CD4-positive, alpha-beta T cell treated with Interleukin-4 for 1 hour (primary cell): ENCODE data around the gene ZFP62.
"Not testable (repeated sequence)": the region's sequence is repeated elsewhere in the genome, so short reads cannot be mapped to it uniquely, and the experiment has no call there.

Source experiments
- DNase-seq, 2 donors: peaks; one replicate each; pipeline ENCODE4 v3.0.0-alpha.2; 2020 to 2022

Gene ZFP62

DNA sequence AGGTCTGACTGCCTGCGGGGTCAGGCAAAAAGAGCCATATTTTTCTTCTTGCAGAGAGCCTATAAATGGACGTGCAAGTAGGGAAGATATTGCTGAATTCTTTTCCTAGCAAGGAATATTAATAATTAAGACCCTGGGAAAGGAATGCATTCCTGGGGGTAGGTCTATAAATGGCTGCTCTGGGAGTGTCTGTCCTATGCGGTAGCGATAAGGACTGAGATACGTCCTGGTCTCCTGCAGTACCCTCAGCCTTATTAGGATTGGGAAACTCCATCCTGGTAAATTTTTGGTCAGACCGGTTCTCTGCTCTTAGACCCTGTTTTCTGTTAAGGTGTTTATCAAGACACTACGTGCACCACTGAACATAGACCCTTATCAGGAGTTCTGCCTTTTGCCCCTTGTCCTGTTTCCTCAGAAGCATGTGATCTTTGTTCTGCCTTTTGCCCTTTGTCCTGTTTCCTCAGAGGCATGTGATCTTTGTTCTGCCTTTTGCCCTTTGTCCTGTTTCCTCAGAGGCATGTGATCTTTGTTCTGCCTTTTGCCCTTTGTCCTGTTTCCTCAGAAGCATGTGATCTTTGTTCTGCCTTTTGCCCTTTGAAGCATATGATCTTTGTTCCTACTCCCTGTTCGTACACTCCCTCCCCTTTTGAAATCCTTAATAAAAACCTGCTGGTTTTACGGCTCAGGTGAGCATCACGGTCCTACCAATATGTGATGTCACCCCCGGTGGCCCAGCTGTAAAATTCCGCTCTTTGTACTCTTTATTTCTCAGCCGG is 32.1 kb downstream of the ZFP62 start:
- peak in 1 of 2 donors; percentile 54 for DNase-seq

DNA sequence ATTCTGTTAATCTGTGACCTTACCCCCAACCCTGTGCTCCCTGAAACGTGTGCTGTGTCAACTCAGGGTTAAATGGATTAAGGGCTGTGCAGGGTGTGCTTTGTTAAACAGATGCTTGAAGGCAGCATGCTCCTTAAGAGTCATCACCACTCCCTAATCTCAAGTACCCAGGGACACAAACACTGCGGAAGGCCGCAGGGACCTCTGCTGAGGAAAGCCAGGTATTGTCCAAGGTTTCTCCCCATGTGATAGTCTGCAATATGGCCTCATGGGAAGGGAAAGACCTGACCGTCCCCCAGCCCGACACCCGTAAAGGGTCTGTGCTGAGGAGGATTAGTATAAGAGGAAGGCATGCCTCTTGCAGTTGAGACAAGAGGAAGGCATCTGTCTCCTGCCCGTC is 33.7 kb downstream of the ZFP62 start:
- not testable (repeated sequence) for DNase-seq

DNA sequence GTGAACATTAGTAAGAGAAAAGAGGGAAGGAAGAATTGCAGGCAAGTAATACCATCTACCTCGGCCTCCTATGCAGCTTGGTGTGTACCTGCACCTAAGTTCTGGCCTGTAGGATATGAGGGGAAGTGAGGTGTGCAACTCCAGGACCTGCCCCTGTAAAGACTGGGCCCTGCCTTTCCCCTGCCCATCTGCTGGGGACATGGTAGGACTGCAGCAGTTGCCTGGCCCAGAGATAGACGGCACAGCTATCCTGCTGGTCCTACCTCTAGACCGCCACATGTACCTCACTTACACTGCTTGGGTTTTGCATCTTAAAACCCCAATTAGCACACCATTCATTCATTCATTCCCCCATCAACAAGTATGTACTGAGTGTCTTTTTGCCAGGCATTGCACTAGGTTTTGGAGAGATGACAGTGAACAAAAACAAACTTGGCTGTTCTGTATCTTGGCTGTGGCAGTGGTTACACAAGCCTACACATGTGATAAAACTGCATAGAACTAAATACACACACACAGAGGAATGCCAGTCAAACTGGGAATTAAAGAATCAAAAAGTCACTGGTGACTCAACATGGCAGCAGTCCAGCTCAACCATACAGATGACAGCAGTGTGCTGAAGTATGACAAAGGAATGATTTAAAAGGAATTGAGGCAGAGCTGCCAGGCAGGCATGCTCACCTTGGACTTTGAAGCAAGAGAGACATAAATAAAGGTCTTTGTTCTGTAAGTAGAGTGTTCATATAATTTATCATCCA is 35.1 kb downstream of the ZFP62 start:
- DNase-seq, result no peak

DNA sequence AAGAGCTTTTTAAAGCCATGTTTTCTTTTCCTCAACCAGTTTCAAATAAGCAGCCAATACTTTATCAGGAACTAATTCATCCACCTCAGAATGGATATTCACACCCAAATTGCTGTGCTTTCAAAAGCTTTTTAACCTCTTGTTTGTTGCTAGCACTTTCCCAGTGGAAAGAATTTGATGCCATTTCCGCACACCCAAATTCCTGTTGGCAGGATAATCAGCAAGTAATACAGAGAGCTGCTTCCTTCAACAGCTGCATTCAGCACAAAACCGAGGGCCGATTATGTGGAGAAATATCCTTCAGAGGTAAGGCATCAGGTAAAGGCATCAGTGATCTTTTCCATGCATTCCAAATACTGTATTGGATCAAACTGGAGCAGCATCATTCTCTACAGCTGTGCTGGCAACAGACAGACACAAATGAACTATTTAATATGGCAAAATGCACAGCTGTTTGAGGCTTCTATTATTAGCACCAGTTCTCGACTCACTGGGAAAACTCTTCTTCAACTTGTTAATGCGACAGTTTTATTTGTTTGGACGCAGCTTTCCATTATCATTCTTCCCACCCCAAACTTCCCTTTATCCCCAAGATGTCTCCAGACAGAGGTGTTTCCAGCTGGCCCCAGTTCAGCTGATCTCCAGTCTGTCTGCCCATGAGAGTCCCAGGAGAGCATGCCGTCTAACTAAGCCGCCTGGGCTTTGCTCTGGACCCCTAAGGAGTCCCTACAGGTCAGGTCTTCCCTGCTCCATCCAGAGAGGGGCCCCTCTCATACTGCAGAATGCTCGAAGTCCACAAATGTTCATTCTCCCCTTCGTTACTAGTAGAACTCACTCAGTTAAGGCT is 36.2 kb downstream of the ZFP62 start:
- DNase-seq, result no peak

GRCh38 chr5:180823940-180824629 is 37.0 kb downstream of the ZFP62 start:
- DNase-seq, result no peak

- no peak for DNase-seq
Measured at GRCh38 chr5:180823346-180823745, 37.7 kb downstream of the ZFP62 start.

GRCh38 chr5:180821538-180821937 is 39.5 kb downstream of the ZFP62 start:
- no peak for DNase-seq

- peak in 1 of 2 donors; percentile 31 for DNase-seq
Measured at GRCh38 chr5:180820788-180821321, 40.2 kb downstream of the ZFP62 start.

GRCh38 chr5:180818677-180819341 is 42.3 kb downstream of the ZFP62 start:
- DNase-seq, result no peak

DNA sequence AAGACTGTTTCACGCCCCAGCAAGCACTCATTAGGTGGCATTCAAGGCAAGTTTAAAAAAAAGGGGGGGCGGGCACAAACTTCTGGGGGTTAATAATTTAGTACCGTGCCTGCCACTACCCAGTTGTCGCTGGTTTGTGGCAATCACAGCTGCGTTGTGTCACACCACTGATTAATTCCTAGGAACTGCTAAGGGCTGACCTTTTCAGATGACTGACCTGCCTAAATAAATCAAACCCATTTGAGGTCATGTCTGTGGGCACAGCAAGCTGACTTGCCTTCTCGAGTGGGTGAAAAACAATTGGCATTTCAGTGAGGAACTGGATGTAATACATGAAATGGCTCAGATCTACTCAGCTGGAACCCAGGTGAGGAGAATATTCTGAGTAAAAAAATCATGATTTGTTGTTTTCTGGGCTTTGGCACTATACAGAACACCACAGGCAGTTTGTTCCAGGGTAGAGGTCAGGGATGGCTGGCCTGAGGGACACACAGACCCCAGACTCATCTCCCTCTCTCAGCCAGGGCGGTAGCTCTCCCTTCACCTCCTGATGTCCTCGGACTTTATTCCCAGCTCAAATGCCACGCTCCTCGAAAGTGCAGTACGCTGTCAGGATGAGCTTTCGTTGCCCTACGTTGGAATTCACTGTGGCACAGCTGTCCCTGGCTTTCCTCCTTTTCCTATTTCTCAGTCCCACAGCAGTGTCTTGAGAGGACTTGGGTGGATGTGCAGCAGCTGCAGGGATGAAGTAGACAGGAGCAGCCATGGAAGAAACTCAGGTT is 43.0 kb downstream of the ZFP62 start:
- peak in 1 of 2 donors; percentile 66 for DNase-seq

GRCh38 chr5:180816608-180817534 is 44.2 kb downstream of the ZFP62 start:
- DNase-seq, result peak in 1 of 2 donors; percentile 14

- peak in 1 of 2 donors; percentile 42 for DNase-seq
Measured at GRCh38 chr5:180815293-180815917, 45.7 kb downstream of the ZFP62 start.

- peak in 1 of 2 donors; percentile 31 for DNase-seq
Measured at GRCh38 chr5:180813420-180813819, 47.7 kb downstream of the ZFP62 start.

DNA sequence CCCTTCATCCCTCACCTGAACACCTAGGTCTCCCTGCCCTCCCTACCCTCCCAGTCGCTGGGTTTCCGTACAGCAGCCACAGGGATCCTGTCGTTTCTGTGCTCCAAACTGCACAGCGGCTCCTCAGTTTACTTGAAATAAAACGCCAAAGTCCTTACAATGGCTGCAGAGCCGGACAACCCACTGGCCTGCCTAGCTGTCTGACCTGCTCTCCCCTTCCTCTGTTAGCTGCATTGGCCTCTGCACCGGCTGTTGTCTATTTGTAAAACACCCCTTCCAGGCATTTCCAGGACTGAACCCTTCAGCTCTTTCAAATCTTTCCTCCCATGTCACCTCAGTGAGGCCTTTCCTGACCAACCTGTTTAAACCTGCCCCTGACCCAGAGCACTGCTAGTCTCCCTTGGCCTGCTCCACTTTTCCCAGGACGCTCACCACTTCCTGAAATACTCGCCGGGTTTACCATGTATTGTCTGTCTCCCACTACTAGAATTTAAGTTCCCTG is 49.4 kb downstream of the ZFP62 start:
- DNase-seq, result peak in 1 of 2 donors; percentile 9

GRCh38 chr5:180810959-180811622 is 50.0 kb downstream of the ZFP62 start:
- DNase-seq, result no peak

DNA sequence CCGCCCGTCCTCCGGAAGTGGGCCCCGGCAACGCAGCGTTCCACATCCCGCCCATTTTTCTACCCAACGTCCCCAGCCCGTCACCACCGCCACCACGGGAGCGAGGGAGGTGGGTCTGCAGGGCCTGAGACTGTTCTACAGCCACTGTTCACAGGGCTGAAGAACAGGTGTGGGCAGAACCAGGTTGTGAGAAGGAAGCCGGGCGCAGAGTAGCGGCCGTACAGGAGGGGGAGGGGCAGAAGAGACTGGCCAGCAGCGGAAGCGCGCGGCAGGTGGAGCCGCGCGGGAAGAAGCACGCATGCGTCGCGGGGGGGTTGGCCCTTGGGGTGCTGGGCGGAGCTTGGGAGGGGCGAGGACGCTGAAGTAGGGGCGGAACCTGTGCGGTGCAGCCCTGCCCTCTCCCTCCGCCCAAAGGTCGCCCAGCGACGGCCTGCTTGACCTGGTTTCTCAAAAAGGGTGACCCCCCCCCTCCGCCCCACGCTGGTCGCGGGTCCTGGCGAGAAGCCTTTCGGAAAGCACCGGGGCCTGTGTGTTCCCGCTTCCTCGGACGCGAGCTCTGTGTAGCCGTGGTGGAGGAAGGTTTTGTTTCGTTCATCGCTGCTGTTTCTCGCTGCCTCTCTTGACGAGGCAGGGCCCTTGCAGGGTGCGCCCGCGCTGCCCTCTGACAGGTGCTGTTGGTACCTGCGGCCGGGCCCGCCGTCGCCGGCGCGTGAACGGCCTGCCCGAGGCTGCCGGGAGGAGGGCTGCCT is 50.7 kb downstream of the ZFP62 start:
- DNase-seq, result peak; percentile 95 to 97

DNA sequence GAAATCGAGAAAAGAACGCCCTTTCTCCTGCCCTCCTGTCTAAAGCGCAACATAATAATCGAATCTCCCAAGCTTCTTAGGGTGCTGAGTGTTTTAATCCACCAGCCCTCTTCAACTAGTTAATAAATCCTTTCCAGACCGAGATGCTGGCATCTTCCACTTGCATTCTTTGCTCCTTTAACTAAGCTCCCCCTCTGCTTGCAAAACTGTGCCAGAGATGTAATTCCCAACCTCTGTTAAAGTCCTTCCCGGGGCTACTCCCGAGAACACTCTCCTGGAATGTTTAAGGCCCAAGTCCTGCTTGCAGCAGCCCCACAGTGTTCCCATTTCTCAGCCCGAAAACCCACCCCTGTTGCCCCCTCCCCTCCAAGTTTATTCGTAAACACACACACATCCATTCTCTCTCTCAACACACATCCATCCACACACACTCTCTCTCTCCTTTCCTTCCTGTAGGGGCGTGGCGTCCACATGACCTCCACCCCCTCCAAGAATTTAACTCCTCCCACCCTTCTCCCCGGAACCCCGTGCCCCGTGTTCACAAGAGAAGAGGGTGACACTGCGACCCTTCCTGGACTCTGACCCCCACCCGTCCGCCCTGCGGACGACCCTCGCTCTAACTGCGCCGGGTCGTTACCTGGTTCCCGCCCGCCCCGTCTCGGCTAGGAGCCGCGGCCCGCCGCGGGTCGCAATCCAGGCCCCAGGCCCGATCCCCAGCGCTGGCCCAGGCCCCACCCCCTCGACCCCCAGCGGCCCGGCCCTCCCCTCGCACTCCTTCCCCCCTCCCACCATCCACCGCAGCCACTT is 51.5 kb downstream of the ZFP62 start:
- DNase-seq, result peak; percentile 93 to 96
